Activated CD8-positive, alpha-beta memory T cell treated with anti-CD3 and anti-CD28 coated beads for 24 hours (primary cell): ENCODE measurements around the gene TRPV2.
"Not testable (repeated sequence)": the region's sequence is repeated elsewhere in the genome, so short reads cannot be mapped to it uniquely, and the experiment has no call there.

Experiments used
- DNase-seq: peaks from one replicate; pipeline ENCODE4 v3.0.0-alpha.2; 2020

TRPV2 gene, protein sequence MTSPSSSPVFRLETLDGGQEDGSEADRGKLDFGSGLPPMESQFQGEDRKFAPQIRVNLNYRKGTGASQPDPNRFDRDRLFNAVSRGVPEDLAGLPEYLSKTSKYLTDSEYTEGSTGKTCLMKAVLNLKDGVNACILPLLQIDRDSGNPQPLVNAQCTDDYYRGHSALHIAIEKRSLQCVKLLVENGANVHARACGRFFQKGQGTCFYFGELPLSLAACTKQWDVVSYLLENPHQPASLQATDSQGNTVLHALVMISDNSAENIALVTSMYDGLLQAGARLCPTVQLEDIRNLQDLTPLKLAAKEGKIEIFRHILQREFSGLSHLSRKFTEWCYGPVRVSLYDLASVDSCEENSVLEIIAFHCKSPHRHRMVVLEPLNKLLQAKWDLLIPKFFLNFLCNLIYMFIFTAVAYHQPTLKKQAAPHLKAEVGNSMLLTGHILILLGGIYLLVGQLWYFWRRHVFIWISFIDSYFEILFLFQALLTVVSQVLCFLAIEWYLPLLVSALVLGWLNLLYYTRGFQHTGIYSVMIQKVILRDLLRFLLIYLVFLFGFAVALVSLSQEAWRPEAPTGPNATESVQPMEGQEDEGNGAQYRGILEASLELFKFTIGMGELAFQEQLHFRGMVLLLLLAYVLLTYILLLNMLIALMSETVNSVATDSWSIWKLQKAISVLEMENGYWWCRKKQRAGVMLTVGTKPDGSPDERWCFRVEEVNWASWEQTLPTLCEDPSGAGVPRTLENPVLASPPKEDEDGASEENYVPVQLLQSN

DNA sequence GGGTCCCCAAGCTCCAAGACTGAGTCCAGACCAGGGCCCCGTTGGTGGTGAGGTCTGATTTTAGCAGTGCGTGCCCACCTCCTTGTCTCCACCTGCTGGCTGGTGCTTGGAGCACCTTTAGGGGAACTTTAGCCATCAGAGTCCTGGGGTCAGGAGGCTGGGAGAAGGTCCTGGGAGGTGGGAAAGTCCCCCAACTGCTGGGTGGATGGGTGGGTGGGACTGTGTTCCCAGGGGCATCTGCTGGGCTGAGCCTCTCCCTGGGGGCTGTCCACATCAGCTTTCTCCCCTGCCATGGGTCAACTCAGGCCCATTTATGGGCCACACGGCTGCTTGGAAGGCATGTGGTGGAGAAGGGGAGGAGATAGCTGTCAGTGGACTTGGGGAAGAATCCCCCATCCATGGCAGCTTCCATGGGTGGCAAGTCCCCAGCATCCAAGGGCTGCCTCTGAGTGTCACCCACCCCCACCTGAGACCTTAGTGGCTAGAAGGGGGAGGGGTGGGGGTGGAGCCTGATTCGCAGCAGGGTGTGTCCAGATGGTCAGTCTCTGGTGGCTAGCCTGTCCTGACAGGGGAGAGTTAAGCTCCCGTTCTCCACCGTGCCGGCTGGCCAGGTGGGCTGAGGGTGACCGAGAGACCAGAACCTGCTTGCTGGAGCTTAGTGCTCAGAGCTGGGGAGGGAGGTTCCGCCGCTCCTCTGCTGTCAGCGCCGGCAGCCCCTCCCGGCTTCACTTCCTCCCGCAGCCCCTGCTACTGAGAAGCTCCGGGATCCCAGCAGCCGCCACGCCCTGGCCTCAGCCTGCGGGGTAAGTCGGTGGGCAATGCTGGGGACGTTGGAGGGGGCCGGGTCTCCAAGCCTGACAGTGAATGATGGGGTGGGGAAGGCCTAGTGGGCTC is at the start of gene TRPV2:
TRPV2 (plus strand) TSS at position 541 of the 894 bp plus-strand sequence. CDS start 2,098 bp downstream, outside the sequence.
- DNase-seq = peak; percentile 78

DNA sequence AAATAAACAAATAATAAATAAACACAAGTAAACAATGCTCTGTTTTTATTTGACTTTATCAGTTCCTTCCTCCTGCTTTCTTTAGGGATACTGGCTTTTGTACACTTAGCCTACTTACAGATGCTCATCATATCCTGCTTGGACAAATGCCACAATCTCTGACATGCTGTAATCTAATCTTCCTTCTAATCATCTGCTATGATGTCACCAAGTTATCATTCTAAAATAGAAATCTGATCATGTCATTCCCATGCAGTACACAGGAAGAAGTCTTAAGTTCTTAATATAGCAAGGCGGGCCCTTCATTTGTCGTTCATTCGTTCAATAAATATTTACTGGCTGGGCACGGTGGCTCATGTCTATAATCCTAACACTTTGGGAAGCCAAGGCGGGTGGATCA is 43.6 kb upstream of the TRPV2 start:
- no peak for DNase-seq

DNA sequence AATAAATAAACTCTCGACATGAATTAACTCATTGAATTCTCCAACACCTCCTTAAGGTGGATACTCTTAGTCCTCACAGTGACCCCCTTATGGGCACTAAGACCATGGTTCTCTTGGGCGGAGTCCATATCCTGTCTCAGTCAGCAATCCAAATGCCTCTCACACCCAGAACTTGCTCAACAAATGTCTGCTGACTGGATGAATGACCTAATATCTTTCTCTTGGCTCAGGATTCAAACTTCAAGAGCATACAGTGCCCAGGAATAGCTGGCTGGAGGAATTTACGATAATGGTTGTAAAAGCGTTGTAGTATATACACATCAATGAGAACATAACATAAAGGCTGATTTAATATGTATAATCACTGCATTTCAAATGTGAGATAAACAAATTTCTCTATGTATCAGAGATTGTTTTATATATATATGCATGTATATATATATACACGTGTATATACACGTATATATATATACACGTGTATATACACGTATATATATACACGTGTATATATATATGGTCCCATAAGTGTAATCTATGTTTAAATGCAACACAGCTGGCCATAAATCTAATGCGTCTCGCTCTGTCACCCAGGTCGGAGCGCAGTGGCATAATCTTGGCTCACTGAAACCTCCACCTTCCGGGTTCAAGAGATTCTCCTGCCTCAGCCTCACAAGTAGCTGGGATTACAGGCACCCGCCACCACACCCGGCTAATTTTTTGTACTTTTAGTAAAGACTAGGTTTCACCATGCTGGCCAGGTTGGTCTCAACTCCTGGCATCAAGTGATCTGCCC is 41.0 kb upstream of the TRPV2 start:
- no peak for DNase-seq

DNA sequence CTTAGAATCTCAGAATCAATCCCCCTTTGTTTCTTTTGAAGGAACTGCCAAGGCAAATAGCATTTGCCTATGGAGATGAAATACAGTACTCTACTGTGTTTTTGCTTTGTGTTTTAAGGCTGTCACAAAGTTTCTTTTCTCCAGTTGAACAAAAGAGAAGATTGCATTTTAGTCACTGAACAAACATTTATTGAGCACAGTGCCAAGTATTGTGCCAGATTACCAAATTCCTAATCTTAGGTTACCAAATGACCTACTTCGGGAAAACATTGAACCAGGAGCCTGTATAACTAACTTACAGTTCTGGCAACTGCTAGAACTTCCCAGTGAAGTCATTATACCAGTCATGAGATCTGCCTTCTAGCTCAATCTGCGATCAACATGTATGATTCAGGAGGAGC is 37.4 kb upstream of the TRPV2 start:
- DNase-seq = no peak

DNA sequence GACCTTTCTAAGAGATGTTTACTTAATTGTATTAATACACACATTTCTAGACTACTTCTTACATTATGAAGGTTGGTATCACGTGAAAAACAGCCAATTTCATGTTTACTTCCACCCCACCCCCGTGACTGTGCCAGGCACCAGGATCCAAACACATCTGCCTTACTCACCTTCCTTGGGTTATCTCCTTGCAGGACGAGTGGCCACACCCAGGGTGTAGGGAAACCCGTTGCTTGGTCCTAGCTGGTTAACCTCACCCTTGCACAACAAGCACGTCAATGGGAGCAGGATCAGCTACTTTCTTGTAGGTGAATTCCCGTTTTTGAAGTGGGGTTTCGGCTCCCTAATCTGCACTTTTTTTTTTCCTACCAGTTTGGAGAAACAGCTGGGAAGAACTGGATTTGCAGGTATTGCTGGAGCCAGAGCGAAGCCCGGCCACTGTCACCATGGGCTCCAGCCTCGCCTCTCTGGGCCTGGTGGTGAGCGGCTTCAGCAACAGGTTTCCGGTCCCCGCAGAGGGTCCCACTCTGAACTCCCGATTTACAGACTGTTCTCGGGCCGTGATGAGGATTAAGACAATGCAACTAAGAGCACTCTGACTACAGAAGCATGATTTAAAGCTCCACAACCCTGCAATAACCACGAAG is 36.6 kb upstream of the TRPV2 start:
- no peak for DNase-seq

DNA sequence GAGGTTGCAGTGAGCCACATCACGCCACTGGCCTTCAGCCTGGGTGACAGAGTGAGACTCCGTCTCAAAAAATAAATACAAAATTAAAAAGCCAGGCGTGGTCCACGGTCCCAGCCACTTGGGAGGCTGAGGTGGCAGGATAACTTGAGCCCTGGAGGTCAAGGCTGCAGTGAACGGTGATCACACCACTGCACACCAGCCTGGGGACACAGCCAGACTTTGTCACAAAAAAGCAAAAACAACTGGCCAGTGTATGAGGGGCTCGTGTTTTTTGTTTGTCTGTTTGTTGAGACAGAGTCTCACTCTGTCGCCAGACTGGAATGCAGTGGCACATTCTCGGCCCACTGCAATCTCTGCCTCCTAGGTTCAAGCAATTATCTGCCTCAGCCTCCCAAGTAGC is 35.7 kb upstream of the TRPV2 start:
- DNase-seq = no peak

DNA sequence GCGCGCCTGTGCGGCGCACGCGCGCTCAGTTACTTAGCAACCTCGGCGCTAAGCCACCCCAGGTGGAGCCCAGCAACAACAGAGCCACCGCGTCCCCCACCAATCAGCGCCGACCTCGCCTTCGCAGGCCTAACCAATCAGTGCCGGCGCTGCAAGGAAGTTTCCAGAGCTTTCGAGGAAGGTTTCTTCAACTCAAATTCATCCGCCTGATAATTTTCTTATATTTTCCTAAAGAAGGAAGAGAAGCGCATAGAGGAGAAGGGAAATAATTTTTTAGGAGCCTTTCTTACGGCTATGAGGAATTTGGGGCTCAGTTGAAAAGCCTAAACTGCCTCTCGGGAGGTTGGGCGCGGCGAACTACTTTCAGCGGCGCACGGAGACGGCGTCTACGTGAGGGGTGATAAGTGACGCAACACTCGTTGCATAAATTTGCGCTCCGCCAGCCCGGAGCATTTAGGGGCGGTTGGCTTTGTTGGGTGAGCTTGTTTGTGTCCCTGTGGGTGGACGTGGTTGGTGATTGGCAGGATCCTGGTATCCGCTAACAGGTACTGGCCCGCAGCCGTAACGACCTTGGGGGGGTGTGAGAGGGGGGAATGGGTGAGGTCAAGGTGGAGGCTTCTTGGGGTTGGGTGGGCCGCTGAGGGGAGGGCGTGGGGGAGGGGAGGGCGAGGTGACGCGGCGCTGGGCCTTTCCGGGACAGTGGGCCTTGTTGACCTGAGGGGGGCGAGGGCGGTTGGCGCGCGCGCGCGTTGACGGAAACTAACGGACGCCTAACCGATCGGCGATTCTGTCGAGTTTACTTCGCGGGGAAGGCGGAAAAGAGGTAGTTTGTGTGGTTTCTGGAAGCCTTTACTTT is 34.5 kb upstream of the TRPV2 start, which contains the start of gene UBB:
UBB (plus strand) TSS at position 452 of the 856 bp plus-strand sequence. CDS start 817 bp downstream, outside the sequence.
- DNase-seq = peak; percentile 94

DNA sequence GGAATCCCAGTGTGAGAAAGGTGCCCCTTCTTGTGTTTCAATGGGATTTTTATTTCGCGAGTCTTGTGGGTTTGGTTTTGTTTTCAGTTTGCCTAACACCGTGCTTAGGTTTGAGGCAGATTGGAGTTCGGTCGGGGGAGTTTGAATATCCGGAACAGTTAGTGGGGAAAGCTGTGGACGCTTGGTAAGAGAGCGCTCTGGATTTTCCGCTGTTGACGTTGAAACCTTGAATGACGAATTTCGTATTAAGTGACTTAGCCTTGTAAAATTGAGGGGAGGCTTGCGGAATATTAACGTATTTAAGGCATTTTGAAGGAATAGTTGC is 33.9 kb upstream of the TRPV2 start:
- no peak for DNase-seq

DNA sequence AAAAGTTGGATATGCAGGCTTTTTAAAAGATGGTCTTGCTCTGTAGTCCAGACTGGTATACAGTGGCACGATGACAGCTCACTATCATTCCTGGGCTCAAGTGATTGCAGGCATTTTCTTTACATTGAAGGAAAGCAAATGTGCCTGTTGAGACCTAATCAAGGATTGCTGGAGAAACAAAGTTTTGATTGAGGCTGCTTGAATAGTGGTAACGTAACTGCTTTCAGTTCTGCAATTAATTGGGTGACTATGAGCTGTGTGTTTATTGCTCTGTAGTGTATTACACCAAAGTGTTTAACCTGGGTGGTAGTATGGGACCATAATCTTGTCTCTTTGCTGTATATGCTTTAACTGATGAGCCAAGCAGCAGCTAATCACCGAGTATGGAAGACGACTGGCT is 32.2 kb upstream of the TRPV2 start:
- no peak for DNase-seq

DNA sequence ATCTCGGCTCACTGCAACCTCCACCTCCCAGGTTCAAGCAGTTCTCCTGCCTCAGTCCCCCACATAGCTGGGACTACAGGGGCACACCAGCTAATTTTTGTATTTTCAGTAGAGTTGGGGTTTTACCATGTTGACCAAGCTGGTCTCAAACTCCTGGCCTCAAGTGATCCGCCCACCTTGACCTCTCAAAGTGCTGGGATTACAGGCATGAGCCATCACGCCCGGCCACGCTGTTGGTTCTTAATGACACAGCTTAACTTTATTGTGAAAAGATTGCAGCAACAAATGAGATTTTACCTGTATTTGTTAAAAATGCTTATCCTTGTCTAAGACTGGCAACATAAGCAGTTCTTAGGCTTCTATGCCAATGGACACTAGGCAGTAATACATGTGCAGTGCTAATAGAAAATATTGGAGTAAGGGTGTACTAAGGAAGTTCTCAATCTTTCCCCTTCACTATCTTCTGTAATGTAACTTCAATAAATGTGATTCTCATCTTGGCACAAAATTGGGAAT is 31.5 kb upstream of the TRPV2 start:
- DNase-seq = no peak

DNA sequence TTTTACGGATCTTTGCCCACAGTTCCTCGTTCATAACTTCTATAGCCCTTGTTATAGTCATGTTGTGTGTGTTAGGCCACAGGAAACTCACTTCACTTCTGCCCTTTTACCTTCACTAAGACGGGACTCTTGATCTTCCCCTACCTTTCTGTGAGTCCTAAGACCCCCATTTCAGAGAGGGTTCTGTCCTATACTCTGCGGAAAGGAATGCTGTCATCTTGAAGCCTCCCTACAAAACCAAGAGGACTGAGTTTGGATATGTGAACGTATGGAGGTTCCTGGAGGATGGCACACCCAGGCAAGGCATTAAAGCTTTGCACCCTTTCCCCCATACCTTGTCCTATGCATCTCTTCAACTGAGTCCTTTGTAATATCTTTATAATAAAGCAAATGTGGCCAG is 30.8 kb upstream of the TRPV2 start:
- no peak for DNase-seq

DNA sequence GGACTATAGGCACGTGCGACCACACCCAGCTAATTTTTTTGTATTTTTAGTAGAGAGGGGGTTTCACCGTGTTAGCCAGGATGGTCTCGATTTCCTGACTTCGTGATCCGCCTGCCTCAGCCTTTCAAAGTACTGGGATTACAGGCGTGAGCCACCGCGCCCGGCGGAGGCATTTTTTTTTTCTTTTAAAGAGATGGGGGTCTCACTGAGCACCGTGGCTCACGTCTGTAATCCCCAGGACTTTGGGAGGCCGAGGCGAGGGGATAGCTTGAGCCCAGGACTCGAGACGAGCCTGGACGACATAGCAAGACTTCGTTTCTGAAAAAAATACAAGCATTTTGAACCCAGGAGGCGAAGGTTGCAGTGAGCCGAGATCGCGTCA is 29.3 kb upstream of the TRPV2 start:
- DNase-seq = not testable (repeated sequence)

DNA sequence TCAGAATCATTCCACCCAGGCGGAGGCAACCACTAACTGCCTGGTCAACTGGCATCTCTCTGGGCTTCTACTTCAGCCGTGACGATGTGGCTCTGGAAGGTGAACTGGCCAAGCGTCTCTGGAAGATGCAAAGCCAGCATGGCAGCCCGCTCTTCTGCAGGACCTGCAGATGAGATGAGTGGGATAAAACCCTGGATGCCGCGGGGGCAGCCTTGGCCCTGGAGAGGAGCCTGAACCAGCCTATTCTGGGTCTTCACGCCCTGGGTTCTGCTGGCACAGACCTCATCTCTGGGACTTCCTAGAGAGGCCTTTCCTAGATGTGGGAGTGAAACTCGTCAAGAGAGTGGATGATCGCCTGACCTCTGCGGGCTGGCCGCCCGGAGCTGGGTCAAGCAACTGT is 23.9 kb upstream of the TRPV2 start:
- DNase-seq = no peak

DNA sequence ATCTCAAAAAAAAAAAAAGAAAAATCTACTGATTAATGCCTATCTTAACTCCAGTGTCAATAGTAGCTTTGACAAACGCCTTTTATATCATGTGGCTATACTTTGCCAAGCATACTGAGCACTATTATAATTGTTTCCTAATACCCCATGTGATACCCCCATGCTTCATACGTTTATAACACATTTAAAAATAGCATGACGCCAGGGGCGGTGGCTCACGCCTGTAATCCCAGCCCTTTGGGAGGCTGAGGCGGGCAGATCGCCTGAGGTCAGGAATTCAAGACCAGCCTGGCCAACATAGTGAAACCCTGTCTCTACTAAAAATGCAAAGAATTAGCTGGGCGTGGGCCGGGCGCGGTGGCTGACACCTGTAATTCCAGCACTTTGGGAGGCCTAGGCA is 22.9 kb upstream of the TRPV2 start:
- DNase-seq = not testable (repeated sequence)

DNA sequence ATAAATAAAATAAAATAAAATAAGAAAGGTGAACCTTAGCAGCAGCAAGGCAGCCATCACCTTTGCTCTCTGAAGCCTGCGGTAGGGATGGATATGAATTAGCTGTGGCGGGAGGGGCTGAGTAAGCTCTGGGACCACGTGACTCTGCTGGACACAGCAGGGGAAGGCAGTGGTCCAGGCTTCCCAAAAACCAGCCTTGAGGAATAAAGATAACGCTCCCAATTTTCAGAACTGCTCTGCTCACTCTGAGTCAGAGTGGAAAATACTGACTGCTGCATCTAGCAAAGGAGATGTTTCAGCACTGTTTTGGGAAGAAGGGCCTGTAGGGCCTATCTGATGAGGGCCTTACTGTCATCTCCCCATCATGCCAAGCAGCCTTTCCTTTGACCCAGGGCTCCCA is 19.5 kb upstream of the TRPV2 start:
- DNase-seq = not testable (repeated sequence)

DNA sequence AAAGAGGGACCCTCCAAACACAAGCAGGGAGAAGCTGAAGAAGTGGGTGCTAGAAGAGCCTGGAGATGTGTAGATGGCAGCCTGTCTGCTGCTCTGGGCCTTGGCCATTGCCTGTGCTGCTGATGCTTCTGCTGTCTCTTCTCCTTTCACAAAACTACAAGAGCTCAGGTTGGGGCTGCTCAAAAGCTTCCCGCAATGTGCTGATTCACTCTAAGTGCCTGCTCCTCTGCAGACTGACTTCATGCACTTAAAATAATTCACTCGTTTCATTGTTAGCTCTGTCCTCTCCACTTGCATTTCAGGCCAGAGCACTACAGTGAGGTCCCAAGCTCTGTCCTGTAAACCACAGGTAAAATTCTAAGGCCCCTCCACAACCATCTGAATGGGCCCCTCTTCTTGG is 18.7 kb upstream of the TRPV2 start:
- not testable (repeated sequence) for DNase-seq

DNA sequence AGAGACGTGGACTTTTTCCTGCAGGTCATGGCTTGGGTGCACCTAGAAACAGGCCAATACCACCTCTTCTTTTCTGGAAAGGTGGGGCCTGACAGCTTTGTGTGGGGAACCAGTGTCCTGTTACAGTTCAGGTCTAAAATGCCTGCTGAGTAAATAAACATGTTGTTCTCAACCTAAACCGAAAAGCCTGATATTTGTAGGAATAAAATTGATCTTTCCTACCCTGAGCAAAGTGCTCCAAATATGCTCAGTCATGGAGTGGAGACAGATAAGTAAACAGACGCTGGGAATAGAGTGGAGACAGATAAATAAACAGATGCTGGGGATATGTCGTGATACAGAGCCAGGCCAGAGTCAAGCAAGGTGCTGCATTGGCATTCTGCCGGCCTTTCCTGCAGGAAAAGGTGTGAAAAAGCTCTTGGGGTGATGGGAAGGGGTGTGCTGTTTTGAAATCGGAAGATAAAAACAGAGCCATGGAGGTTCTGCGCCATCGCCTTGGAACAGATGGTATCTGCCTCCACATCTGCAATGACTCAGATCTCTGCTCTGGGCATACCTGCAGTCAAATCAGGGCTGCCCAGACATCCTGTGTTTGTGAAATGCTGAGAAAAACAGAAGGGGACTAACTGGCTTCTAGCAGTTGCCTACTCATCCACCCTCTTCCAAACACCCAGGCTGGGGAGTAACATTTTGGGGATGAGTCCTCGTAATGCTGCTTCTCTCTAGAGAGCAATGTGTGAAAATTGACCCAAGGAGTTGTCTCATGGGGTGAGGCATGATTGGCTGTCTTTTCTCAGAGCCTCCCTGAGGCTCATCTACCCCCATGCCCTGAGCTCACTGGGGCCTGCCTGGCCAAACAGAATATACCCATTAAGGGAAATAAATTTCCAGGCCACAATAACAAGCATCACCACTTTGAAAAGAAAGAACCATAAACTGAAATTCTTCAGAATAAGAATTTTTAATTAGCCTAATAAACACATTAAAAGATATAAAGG is 16.8 kb upstream of the TRPV2 start:
- DNase-seq = no peak

DNA sequence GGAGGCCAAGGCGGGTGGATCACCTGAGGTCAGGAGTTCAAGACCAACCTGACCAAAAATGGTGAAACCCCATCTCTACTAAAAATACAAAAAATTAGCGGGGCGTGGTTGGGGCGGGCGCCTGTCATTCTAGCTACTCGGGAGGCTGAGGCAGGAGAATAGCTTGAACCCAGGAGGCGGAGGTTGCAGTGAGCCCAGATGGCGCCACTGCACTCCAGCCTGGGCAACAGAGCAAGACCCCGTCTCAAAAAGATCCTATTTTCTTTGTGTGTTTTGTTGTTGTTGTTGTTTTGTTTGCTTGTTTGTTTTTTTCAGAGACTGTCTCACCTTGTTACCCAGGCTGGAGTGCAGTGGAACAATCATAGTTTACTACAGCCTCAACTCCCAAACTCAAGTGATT is 11.5 kb upstream of the TRPV2 start:
- not testable (repeated sequence) for DNase-seq
